HG03064 (cell line): ENCODE data around the gene TBXAS1.

Source experiments
- ATAC-seq: cut with Tn5 transposase; IDR thresholded peaks from one replicate; pipeline ENCODE4 v1.9.1; 2021; ENCODE audit warnings: low read depth; ENCODE audit not compliant: unreplicated experiment

The TBXAS1 gene

DNA sequence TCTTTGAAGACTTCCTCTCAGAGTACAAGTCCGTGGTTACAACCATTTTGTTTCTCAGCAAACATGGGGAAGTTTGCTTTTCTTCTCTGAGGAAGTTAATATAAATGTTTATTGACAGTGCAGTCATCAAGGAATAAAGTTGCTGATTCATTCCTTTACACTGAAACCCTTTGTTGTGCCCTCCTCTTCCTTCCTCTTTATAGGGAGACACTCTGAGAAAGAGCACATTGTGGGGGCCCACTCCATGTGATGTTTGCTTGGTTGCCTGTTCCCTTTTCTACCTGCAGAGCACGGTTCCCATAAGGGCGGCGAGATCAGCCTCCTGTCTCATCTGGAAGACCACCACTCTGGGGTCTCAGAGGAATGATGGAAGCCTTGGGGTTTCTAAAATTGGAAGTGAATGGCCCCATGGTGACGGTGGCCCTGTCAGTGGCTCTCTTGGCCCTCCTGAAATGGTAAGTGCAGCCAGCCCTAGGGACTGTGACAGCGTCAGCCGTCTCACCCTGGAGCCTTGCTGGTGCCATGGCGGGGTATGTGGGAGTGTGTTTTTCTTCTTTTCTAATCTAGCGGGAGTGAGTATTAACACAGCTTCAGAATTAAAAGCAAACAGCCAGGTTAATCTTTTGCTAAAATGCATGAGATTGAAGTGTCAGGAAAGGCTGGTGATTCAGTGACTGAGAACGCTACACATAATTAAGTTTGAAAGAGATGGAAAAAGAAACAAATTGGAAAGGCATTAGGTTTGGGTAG lies at the start of gene TBXAS1:
Gene TBXAS1 (plus strand): TSS at position 240 of the 750 bp plus-strand sequence. CDS start 127 bp downstream, at position 367.
- no peak for ATAC-seq

DNA sequence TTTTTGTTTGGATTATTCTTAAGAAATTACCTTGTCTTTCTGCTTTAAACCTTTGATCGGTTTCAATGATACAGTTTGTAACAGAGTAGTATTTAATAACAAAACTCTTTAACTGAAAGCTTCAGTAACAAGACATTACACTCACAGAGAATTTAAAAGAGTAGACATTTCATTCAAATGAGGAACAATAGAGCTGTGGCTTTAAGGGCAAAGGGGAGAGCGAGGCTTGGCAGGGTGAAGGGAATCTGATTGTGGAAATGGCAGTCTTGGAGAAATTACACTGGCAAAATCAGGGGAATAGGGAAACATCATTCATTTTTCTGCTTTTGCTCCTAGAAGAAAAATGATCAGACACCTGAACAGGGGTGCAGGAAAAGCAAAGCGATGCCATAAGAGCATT lies 46.1 kb upstream of the TBXAS1 start:
- ATAC-seq, result no peak

DNA sequence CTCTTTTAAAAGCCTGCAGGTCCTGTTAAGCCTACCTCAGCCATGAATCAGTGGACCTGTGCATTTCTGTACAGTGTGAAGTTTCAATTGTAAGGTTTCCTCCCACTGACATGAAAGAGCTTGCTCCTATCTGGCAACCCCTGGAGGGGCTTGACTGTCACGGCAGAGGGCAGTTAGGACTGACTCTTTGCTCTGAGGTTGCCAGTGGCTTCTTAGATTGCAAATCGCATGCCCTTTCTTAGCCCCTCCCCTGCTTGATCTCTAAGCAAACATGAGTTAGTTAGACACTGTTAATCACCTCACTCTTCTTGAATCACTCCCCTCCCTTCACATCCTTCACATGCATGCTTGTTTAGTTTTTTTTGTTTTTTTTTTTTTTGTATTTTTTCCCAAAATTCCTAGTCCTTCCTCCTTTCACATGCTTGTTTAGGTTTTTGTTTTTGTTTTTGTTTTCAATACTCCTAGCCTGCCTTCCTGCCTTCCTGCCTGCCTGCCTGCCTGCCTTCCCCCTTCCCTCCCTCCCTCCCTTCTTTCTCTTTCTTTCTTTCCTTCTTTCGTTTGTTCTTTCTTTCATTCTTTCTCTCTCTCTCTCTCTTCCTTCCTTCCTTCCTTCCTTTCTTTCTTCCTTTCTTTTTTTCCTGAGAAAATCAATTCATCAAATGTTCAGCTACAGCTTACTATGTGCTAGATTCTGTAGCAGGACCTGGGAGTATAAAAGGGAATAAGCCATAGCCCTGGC lies 45.2 kb upstream of the TBXAS1 start:
- ATAC-seq, result no peak

GRCh38 chr7:139784648-139785047 lies 44.4 kb upstream of the TBXAS1 start:
- ATAC-seq, result no peak

- no peak for ATAC-seq
Measured at GRCh38 chr7:139791316-139791715, 37.7 kb upstream of the TBXAS1 start.

DNA sequence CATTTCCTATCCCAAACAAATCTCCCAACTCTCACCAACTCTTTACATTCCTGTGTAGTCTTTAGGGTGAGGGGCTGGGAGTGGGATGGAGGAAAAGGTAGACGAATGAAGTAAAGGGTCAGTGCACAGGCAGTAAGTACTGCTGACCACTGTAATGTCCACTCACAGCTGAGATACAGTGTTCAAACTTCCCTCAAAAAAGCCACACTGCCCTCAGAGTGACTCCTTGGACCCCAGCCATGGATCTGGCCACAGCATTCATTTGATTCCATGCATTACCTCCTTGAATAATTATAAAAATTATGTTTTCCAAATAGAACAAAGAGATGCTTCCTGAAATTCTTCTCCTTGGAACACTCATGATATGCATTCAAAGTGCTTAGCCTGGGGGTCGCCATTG lies 31.5 kb upstream of the TBXAS1 start:
- no peak for ATAC-seq

GRCh38 chr7:139798221-139798620 lies 30.8 kb upstream of the TBXAS1 start:
- ATAC-seq, result no peak

GRCh38 chr7:139798892-139799291 lies 30.2 kb upstream of the TBXAS1 start:
- no peak for ATAC-seq

DNA sequence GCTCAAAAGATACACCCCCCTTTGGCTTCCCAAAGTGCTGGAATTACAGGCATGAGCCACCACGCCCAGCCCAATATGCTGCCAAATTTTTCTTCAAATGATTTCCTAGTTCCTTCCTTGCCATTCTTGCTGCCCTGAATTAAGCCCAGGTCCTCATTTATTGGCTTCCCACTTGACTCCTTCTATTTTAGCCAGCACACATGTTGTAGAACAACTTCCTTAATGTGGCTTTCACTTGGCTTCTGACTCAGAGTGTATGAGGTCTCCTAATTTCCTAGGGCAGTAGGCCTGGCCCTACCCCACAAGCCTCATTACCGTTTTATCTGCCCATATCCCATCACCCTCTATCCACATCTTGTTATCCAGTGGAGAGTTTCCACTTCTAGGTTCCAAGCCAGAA lies 29.5 kb upstream of the TBXAS1 start:
- ATAC-seq, result no peak

- ATAC-seq, result no peak
Measured at GRCh38 chr7:139804571-139804970, 24.5 kb upstream of the TBXAS1 start.

GRCh38 chr7:139807009-139807408 lies 22.1 kb upstream of the TBXAS1 start:
- no peak for ATAC-seq

DNA sequence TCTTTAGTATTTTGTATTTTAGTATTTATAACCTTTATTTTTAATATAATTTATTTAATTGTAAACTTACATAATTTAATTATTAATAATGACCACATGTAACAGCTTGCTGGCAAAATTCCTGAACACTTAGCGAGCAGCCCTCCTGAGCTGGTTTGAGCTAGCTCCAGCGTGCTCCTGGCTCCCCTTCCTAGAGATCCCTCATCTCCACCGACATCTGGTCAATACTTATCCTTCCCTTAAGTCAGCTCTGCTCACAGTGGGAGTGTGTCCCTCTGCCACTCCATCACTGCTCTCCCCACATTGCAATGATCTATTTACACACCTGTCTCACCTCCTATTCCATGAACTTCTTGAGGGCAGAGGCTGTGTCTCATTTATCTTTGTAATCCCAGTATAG lies 20.6 kb upstream of the TBXAS1 start:
- ATAC-seq, result no peak

DNA sequence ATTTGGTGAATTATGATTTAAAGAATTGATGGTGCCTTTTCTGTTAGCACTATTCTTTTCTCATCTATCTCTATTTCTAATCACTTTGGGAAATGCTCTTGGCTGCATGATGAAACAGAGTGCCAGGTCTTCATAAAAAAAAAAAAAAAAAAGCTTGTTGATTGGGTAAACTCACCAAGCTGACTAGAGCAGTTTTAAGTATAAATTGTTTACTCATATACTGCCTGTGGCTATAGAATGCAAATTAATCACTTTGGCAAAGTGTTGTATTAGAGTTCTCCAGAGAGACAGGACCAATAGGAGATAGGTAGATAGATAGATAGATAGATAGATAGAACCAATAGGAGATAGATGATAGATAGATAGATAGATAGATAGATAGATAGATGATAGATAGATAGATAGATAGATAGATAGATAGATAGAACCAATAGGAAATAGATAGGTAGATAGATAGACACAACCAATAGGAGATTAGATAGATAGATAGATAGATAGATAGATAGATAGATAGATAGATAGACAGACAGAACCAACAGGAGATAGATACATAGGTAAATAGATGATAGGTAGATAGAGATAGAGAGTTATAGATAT lies 20.1 kb upstream of the TBXAS1 start:
- ATAC-seq, result no peak

- no peak for ATAC-seq
Measured at GRCh38 chr7:139811066-139811465, 18.0 kb upstream of the TBXAS1 start.

- ATAC-seq, result no peak
Measured at GRCh38 chr7:139813151-139813550, 15.9 kb upstream of the TBXAS1 start.

DNA sequence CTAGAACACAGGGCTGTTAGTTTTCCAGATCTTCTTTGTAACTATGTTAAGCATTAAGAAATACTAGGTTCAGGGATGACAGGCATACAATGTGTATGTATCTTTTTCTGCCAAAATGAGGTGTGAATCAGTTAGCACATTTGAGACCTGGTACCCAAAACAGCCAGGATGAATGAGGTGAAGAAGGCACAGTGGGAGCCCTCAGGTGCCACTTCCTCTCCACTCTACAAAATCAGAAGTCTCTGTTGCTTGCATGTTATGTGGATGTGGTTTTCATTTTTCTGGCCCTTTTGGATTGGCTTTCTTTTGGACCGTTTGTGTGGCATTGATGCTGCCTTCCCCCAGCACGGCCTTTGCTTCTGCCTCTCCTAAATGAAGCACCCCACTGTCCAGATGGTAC lies 15.4 kb upstream of the TBXAS1 start:
- no peak for ATAC-seq

DNA sequence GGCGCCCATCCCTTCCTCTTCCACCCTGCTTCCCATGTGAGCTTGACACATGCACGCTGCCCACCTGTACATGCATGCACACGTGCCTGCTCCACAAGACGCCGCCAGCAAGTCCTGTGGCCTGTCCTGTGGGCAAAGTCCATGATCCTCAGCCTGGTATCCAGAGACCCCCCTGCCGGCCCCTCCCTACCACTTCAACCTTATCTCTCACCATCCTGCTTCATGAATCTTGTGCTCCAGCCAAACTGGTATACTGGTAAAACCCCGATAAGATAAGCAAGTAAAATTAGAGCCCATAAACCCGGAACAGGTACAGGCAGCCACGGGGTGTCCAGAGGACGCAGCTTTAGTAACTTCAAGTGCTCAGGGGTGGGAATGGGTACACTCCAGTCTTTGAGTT lies 11.8 kb upstream of the TBXAS1 start:
- no peak for ATAC-seq

DNA sequence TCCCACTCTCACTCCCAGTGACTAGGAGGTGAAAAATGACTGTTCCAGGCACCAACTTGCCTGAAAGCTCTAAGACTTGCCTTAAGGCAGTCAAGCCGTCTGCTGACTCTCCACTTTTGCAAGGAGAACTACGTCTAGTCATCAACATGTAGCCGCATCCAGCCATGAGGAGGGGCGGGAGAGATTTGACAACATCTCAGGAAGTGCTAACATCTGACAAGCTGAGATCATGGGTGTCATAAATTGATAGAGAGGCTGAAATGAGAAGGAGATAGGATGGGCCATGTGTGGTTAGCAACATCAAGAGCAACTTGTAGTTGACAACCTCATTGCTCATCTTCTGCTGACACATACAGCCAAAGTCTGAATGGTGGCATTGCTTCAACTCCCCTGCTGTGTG lies 9.0 kb upstream of the TBXAS1 start:
- no peak for ATAC-seq

DNA sequence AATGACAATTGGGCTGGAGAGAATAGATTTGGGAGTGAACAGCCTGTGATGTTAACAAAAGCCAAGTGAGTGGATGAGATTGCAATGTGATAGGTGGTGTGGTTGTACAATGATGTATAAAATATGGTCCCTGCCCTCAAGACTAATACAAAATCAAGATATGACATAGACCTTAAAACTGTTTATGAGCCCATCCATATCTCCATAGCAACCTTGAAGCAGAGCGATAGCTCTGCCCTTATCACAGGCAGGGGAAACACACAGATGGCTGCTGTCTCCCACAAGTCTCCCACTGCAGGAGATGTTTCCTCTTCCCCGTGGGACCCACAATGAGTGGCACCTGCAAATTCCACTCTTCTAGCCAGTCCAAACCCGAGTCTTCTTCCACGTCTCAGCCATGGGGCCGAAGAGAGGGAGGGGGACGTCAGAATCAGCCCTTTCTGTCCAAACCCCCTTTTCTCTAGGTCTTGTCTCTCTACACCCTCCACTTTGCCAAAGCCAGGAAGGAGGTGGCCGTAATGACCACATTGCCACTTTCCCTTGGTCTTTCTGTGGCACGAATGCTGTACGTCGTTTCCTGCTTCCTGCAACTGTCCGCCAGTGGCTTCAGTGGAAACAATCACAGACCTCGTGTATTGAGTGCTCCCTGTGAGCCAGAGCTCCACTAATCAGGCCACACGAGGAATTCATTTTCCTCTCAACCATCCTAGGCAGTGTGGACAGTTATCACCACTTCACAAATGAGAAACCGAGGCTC lies 7.5 kb upstream of the TBXAS1 start:
- no peak for ATAC-seq

DNA sequence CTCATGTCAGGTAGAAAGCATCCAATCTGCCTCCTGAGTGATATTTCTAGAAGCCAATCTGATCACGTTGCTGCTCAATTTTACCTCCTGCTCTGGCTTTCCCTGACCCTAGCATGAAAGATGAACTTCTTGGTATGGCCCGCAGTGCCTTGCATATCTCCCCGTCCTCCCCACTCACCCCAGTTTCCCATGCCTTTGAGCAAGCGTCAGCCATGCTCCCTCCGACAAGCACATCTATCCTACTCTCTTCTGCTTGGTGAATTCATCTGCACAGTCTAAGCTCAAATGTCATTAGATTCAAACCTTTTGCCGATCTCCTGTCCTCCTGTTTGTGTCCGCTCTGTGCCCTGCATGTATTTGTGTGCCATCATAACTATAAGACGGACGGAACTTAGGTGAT lies 6.2 kb upstream of the TBXAS1 start:
- ATAC-seq, result no peak

DNA sequence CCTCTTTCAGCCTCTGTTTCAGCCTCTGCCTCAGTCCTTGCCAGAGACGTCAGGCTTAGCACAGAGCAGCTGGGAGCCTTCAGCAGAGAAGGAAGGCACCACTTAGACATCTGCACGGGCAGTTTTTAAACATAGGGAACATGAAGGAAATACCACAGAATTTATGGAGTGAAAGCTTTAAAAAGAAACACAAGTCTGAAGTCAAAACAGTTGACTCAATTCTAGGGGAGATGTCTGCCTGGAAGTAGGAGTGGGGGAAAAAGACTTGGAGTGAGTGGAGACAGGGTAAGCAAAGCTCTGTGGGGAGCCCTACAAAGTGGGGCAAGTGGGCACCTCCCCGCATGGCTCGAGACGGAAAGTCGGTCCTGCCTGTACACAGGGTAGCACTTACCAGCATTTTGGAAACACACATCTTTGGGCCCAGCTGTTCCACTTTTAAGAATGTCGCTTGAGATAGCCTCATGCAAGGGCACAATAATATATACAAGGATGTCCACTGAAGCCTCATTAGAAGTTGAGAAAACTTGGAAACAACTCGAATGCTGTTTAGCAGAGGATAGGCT lies 5.0 kb upstream of the TBXAS1 start:
- ATAC-seq, result no peak
